GDM1 (cell line): ENCODE data around the gene OXSR1.
"Not testable (repeated sequence)": the region's sequence is repeated elsewhere in the genome, so short reads cannot be mapped to it uniquely, and the experiment has no call there.

Source experiments
- DNase-seq: peaks from one replicate; lab custom pipeline; 2025; lab: John Stamatoyannopoulos, UW

The OXSR1 gene

GRCh38 chr3:38167591-38167990, 2.3 kb downstream of the OXSR1 start:
- DNase-seq, result no peak

DNA sequence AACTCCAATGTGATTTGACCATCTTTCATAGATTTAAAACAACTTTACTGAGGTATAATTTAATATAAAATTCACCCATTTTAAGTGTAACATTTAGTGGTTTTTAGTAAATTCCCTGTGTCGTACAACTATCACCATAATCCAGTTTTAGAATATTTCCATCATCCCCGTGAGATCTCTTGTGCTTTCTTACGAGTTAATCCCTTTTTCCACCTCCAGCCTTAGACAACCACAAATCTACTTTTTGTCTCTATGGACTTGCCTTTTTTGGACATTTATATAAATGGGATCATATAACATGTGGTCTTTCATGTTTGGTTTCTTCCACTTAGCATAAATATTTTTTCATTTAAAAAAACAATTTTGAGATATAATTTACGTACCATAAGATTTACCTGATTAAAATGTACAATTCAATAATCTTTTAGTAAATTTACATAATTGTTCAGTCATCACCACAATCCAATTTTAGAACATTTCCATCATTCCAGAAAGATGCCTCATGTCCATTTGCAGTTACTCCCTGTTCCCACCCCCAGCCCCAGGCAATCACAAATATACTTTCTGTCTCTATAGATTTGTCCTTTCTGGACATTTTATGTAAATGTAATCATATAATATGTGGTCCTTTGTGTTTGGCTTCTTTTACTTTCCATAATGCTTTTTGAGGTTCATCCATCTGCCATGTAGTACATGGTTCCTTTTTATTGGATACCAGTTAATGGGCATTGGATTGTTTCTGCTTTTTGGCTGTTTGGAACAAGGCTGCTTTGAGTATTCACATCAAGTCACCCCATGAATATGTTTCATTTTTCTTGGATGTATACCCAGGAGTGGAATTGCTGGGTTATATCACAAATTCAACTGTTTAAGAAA, 3.1 kb downstream of the OXSR1 start:
- DNase-seq, result no peak

DNA sequence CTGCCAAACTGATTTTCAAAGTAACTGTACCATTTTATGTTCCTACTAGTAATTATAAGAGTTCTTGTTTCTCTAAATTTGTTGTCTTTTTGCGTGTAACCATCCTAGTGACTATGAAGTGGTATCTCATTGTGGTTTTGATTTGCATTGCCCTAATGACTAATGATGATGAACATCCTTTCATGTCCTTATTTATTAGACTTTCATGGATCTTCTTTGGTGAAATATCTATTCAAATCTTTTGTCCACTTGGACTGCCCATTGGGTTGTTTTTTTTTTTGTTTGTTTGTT, 3.6 kb downstream of the OXSR1 start:
- no peak for DNase-seq

DNA sequence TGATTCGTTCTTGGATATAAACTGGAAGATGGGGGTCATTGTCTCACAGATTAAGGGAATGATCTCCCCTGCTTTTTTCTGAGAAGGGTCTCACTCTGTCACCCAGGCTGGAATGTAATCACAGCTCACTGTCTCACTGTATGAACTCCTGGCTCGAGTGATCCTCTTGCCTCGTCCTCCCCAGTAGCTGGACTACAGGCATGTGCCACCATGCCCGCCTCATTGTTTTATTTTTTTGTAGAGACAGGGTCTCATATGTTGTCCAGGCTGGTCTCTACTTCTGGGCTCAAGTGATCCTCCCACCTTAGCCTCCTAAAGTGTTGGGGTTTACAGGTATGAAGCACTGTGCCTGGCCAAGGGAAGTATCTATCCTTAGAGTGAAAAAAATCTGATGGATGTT, 5.4 kb downstream of the OXSR1 start:
- DNase-seq, result no peak

DNA sequence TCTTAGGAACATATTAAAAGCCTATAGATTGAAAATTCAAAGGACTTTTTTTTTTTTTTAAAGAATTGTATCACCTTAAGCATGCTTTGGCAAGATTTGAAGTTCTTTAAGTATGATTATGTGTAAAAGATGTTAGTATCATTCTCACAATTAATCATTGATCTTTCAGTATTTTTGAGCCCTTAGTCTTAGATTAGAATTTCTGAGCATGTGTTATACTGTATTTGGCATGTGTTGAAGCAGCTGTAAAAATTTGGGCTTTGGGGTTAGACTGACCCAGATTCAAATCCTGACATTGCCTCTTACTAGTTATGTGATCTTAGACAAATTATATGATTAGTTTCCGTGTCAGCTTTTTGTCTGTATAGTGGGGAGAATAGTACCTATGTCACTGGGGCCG, 6.3 kb downstream of the OXSR1 start:
- DNase-seq, result no peak

DNA sequence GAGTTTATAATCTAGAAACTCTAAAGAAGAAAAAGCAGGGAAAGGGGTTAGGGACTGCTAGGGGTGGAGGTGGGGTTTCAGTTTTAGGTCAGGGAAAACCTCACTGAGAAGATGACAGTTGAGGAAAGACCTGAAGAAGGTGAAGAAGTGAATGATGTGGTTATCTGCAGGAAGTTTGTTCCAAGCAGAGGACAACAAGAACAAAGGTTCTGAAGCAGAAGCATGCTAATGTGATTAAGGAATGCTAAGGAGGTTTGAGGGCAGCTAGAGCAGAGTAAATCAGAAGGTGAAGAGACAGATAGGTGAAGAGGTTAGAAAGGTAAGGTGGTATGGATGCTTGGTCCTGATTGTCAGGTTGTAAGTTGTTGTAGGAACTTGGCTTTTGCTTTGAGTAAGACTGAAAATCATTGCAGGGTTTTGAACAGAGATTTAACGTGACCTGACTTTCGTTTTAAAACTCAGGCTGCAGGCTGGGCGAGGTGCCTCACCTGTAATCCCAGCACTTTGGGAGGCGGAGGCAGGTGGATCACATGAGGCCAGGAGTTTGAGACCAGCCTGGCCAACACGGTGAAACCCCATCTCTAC, 8.6 kb downstream of the OXSR1 start:
- DNase-seq, result no peak

GRCh38 chr3:38177181-38177580, 11.8 kb downstream of the OXSR1 start:
- DNase-seq, result no peak

DNA sequence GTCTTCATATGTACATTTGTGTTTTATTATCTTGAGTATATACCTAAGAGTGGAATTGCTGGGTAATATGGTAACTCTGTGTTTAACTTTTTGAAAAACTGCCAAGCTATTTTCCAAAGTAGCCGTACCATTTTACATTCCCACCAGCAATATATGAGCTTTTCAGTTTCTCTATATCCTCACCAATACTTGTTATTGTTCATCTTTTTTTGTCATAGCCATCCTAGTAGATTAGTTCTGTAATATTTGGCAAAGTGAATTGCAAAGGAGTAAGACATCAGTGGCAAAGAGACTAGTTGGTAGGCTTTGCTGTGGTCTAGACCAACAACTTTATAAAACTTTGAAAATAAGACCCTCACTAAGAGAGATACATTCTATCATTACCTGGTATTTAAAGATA, 21.4 kb downstream of the OXSR1 start:
- DNase-seq, result no peak

GRCh38 chr3:38190481-38190881, 25.1 kb downstream of the OXSR1 start:
- no peak for DNase-seq

- DNase-seq, result not testable (repeated sequence)
Observed at GRCh38 chr3:38202931-38203330, 37.6 kb downstream of the OXSR1 start.

- no peak for DNase-seq
Observed at GRCh38 chr3:38203690-38204089, 38.4 kb downstream of the OXSR1 start.

GRCh38 chr3:38204599-38205471, 39.5 kb downstream of the OXSR1 start:
- no peak for DNase-seq

DNA sequence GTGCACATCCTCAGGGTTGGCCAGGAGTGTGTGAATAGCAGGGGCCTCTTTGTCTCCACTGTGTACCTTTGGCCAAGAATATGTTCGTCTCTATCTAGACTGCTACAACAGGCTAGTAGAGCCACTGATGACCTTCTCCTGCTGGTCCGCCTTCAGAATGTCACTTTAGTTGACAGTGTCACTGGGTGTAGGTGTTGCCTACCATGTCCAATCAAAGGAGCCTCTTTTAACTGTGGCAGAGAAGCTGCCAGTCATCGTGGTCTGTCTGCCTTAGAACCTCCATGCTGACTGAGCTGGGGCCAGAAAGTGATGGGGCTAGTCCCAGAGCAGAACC, 40.1 kb downstream of the OXSR1 start:
- DNase-seq, result peak; percentile 12

- DNase-seq, result no peak
Observed at GRCh38 chr3:38207254-38208003, 42.1 kb downstream of the OXSR1 start.

- no peak for DNase-seq
Observed at GRCh38 chr3:38210141-38210757, 44.9 kb downstream of the OXSR1 start.

- no peak for DNase-seq
Observed at GRCh38 chr3:38212141-38212540, 46.8 kb downstream of the OXSR1 start.

DNA sequence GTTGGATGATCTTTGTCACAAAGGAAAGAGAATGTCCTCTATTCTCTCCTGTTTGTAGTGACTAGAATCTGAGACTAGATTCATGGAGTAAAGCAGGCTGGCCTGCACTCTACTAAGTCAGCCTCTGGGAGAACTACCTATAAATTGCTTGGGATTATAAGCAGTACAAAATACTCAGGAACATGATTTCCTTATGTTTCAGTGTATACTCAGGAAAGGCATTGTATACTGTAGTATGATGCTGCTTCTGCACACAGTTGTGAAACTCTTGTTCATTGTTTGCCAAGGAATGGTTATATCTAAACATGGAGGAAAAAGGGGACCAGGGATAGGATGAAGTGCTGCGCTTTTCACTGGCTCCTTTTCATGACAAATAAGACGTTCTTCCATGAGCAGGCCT, 49.2 kb downstream of the OXSR1 start:
- DNase-seq, result no peak

- DNase-seq, result no peak
Observed at GRCh38 chr3:38219609-38220197, 54.4 kb downstream of the OXSR1 start.

DNA sequence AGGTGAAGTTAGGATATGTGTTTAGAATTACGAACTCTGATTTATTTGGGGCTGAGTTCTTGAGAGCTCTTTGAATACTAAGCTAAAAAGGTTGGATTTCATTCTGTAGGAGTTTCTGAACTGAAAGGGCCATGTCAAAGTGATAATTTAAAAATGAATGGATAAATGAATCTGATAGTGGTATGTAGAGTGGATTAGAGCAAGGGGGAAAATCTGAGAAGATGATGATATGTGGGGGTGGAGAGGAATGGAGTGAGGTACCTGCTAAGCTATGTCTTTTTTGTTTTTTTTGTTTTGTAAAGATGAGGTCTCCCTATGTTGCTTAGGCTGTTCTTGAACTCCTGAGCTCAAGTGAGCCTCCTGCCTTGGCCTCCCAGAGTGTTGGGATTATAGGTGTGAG, 55.7 kb downstream of the OXSR1 start:
- no peak for DNase-seq

GRCh38 chr3:38222032-38222634, 56.8 kb downstream of the OXSR1 start:
- no peak for DNase-seq

- DNase-seq, result no peak
Observed at GRCh38 chr3:38224357-38224756, 59.0 kb downstream of the OXSR1 start.
